ENCODE data around the gene BPTF. TPM values are rescaled to one million over a fixed set of nuclear protein-coding genes. Genes with fewer than 3 reads are reported as not detected.

The BPTF gene
- total and polyA plus RNA-seq, 2 donors: 22.5 to 187 TPM

DNA sequence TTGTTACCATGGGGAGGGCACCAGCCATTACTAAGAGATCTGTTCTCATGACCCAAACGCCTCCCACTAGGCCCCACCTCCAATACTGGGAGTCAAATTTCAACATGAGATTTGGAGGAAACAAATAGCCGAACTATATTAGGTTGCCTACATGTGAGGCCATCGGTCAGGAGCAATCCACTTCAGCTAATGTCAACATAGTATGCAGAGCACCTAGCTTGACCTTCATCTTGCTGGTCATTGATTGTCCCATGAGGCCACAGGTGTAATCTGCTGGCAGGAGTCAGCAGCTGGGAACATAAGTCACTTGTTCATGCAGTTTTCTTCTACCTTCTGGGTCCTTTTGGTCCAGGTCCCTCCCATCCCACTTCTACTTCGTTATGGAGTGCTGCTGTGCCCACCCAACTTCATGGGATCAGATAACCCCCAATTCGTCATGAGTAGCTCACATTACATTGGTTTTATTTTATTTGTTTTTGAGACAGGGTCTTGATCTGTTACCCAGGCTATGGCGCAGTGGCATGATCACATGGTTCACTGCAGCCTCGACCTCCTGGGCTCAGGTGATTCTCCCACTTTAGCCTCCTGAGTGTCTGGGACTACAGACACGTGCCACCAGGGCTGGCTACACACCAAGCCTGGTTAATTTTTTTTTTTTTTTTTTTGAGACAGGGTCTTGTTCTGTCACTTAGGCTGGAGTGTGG is 204.4 kb downstream of the BPTF start:
- Histone ChIP-seq H3K27ac (ENCODE audit: low read depth) (no peak overlapping the region), H3K36me3 (ENCODE audit: insufficient read depth) (no peaks in the 10 kb centered on the region), H3K4me1 (ENCODE audit: insufficient read depth) (no peaks in the 10 kb centered on the region), H3K4me3 (ENCODE audit: low read depth, low read length) (no peak overlapping the region)
- WGBS: 66% methylated on average over 8 of the region's 8 CpGs
- DNase-seq (ENCODE audit: extremely low spot score): no peak

Small RNAs within 50 kb of the gene (small RNA-seq; reads per million reads assigned to genes)
- not detected for gene RN7SL622P

Other genes with a start within 250 kb of the BPTF start
- 59.6 TPM for gene NOL11, start 107.6 kb upstream of the BPTF start, total RNA-seq
- gene NOL11, start 107.6 kb upstream of the BPTF start, polyA plus RNA-seq: 20.2 TPM
- 33.4 TPM for gene C17orf58, start 171.0 kb downstream of the BPTF start, total RNA-seq
- gene C17orf58, start 171.0 kb downstream of the BPTF start, polyA plus RNA-seq: 9.6 TPM
- gene KPNA2, start 210.2 kb downstream of the BPTF start, total RNA-seq: 52.3 TPM
- gene KPNA2, start 210.2 kb downstream of the BPTF start, polyA plus RNA-seq: 12.6 TPM

Measured in urinary bladder (tissue), 4 donors.